ENCODE measurements around the gene MAD1L1.

The MAD1L1 gene

DNA sequence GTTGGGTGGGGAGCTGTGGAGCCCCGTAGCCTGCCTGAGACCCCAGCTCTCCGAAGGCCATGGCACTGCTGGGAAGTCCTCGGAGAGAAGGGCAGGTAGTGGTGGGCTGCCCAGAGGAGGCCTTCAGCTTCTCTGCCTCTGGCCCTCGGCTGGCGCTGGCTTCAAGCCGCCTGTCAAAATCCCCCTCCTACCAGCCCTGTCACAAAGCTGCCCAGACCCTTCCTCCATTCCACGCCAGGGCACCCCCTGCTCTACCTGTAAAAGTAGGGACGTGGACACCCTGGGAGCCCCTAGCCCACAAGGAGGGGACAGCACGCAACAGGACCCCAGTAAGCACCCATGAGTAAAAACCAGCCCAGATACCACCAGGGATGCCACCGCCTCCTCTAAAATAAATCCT lies 31.6 kb downstream of the MAD1L1 start:
- ATAC-seq (ENCODE audit: low read depth) = no peak
- H3K9me3 ChIP-seq (ENCODE audit: severe bottlenecking) = no peaks in the 10 kb centered on the region
- no peaks in the 10 kb centered on the region for H3K27me3 ChIP-seq (ENCODE audit: insufficient read depth, poor library complexity, severe bottlenecking)

DNA sequence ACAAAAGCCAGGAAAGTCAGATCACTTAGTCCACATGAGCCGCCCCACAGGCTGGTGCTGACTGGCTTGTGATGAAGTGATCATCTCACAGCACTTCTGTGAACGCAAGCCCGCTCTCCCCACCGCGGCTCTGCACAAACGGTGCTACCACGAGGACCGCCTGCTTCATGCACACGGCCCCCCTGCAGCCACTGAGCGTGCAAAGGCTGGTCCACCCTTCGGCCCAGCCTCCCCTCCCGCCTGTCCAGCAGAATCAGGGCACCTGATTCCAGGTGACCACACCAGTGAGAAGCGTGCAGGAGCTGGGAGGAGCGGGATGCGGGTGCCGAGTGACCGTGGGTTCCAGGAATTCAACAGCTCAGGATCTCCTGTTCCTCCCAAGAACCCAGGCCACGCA lies 32.2 kb downstream of the MAD1L1 start:
- no peaks in the 10 kb centered on the region for H3K27me3 ChIP-seq (ENCODE audit: insufficient read depth, poor library complexity, severe bottlenecking)

More for the DNA sequence above, 31.6 kb downstream of the MAD1L1 start:
- Histone ChIP-seq H3K4me3 (ENCODE audit: severe bottlenecking) (no peak overlapping the region), H3K36me3 (ENCODE audit: low read depth) (peaks cover 19% of the 10 kb centered on the region), H3K4me1 (ENCODE audit: insufficient read depth, poor library complexity, severe bottlenecking) (no peaks in the 10 kb centered on the region), H3K27ac (ENCODE audit: poor library complexity, severe bottlenecking) (no peak overlapping the region)
- DNase-seq (ENCODE audit: low spot score) = peak; percentile 41
- TF ChIP-seq, protein P1, sequence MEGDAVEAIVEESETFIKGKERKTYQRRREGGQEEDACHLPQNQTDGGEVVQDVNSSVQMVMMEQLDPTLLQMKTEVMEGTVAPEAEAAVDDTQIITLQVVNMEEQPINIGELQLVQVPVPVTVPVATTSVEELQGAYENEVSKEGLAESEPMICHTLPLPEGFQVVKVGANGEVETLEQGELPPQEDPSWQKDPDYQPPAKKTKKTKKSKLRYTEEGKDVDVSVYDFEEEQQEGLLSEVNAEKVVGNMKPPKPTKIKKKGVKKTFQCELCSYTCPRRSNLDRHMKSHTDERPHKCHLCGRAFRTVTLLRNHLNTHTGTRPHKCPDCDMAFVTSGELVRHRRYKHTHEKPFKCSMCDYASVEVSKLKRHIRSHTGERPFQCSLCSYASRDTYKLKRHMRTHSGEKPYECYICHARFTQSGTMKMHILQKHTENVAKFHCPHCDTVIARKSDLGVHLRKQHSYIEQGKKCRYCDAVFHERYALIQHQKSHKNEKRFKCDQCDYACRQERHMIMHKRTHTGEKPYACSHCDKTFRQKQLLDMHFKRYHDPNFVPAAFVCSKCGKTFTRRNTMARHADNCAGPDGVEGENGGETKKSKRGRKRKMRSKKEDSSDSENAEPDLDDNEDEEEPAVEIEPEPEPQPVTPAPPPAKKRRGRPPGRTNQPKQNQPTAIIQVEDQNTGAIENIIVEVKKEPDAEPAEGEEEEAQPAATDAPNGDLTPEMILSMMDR (IDR thresholded peaks at IDR 0.05; ENCODE audit: poor library complexity, severe bottlenecking) = no peak

DNA sequence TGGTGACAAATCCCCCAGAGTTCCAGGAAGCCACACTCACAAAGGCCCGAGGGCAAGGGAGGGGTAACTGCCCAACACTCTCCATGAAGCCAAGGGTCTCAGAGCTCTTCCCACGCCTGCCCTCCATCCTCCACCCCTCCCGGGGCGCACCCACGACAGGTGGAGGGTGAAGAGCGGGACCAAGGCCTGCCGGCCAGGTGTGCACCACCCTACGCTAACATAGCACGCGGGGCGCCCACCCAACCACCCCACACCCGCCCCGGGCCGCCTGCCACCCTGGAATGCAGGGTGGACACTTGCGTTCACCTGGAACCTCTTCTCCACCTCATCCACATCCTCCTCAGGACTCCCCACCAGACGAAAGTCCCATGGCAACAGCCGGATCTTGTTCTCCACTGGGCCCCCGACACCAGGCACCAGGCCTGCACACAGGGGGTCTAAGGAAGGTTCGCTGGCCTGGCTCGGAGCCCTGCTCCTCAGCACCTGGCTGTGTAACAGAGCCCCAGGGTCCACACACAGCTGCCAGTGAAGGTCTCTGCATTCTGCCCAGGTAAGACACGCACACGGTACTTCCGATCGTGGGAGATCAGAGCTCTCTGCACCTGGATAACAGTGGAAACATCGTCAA lies 32.7 kb downstream of the MAD1L1 start:
- Histone ChIP-seq H3K27ac (ENCODE audit: poor library complexity, severe bottlenecking) (no peak overlapping the region), H3K36me3 (ENCODE audit: low read depth) (peaks cover 24% of the 10 kb centered on the region), H3K4me3 (ENCODE audit: severe bottlenecking) (no peak overlapping the region), H3K4me1 (ENCODE audit: insufficient read depth, poor library complexity, severe bottlenecking) (no peaks in the 10 kb centered on the region), H3K9me3 (ENCODE audit: severe bottlenecking) (no peaks in the 10 kb centered on the region), H3K27me3 (ENCODE audit: insufficient read depth, poor library complexity, severe bottlenecking) (no peaks in the 10 kb centered on the region)
- ATAC-seq (ENCODE audit: low read depth) (no peak), DNase-seq (ENCODE audit: low spot score) (peak; percentile 47)
- TF ChIP-seq, protein P1 (IDR thresholded peaks at IDR 0.05; ENCODE audit: poor library complexity, severe bottlenecking) = no peak

More for the DNA sequence above, 32.2 kb downstream of the MAD1L1 start:
- TF ChIP-seq, protein P1 (IDR thresholded peaks at IDR 0.05; ENCODE audit: poor library complexity, severe bottlenecking) = no peak
- Histone ChIP-seq H3K36me3 (ENCODE audit: low read depth) (peaks cover 20% of the 10 kb centered on the region), H3K9me3 (ENCODE audit: severe bottlenecking) (no peaks in the 10 kb centered on the region), H3K4me1 (ENCODE audit: insufficient read depth, poor library complexity, severe bottlenecking) (no peaks in the 10 kb centered on the region), H3K27ac (ENCODE audit: poor library complexity, severe bottlenecking) (no peak overlapping the region), H3K4me3 (ENCODE audit: severe bottlenecking) (no peak overlapping the region)
- ATAC-seq (ENCODE audit: low read depth) = no peak
- DNase-seq (ENCODE audit: low spot score) = peak; percentile 62

DNA sequence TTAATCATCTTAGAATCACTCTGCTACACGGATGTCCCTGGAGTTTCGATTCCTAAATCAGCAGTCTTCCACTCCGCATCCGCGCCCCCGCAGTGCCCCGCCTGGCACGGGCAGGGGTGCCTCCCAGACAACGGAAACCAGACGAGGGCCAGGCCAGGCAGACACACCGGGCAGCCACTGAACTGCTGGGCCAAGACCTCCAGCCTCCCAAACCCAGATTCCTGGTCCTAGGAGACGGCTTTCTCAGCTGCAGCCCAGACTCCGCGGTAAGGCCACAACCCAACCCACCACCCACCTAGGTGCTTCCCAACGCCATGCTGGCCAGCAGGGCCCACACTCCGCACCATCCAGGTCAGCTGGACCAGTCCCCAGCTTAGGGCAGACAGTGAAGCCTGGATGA lies 33.2 kb downstream of the MAD1L1 start:
- no peak for ATAC-seq (ENCODE audit: low read depth)
- Histone ChIP-seq H3K27ac (ENCODE audit: poor library complexity, severe bottlenecking) (no peak overlapping the region), H3K4me1 (ENCODE audit: insufficient read depth, poor library complexity, severe bottlenecking) (no peaks in the 10 kb centered on the region), H3K36me3 (ENCODE audit: low read depth) (peaks cover 27% of the 10 kb centered on the region), H3K4me3 (ENCODE audit: severe bottlenecking) (no peak overlapping the region), H3K9me3 (ENCODE audit: severe bottlenecking) (no peaks in the 10 kb centered on the region), H3K27me3 (ENCODE audit: insufficient read depth, poor library complexity, severe bottlenecking) (no peaks in the 10 kb centered on the region)
- peak; percentile 40 for DNase-seq (ENCODE audit: low spot score)
- TF ChIP-seq, protein P1 (IDR thresholded peaks at IDR 0.05; ENCODE audit: poor library complexity, severe bottlenecking) = no peak

DNA sequence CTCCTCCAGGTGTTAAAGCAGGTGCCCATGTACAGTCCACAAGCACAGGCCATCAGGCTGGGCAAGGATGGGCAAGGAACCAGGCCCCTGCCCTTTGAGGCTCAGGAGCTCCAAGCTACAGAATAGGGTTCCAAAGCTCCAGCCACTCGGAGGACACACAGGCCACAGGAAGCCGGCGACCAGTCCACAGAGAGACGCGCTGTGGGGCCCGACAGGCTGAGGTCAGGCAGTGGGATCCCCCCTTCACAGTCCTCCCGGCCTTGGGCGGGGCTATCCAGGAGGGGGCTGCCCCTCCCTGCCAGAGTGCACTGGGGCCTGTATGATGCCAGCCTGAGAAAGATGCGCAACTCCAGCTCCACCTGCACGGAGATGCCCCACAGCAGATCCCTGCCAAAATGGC lies 34.0 kb downstream of the MAD1L1 start:
- ATAC-seq (ENCODE audit: low read depth) (no peak), DNase-seq (ENCODE audit: low spot score) (no peak)
- H3K9me3 ChIP-seq (ENCODE audit: severe bottlenecking) = no peaks in the 10 kb centered on the region
- no peaks in the 10 kb centered on the region for H3K4me1 ChIP-seq (ENCODE audit: insufficient read depth, poor library complexity, severe bottlenecking)
- H3K27ac ChIP-seq (ENCODE audit: poor library complexity, severe bottlenecking) = no peak overlapping the region
- H3K36me3 ChIP-seq (ENCODE audit: low read depth) = peaks cover 29% of the 10 kb centered on the region
- no peaks in the 10 kb centered on the region for H3K27me3 ChIP-seq (ENCODE audit: insufficient read depth, poor library complexity, severe bottlenecking)
- no peak overlapping the region for H3K4me3 ChIP-seq (ENCODE audit: severe bottlenecking)
- TF ChIP-seq, protein P1 (IDR thresholded peaks at IDR 0.05; ENCODE audit: poor library complexity, severe bottlenecking) = no peak

All from RWPE2 (cell line).